Hematopoietic multipotent progenitor cell (in vitro differentiated cells): ENCODE measurements around the gene MAP1A. TPM values are rescaled to one million over a fixed set of nuclear protein-coding genes. Genes with fewer than 3 reads are reported as not detected.

ENCODE experiments used
- DNase-seq, 3 donors: peaks; one replicate each; pipeline ENCODE4 v3.0.0-alpha.2; 2011 to 2015; ENCODE audit warnings: low read depth in 2 of 3, low spot score in 2 of 3
- total RNA-seq: library from RNA; depleted of rRNA; stranded (reverse); fragments of >200 nt; gene quantifications from one replicate; pipeline ENCODE4 v1.2.3, GENCODE V29; 2012

MAP1A gene
- 21.8 TPM for total RNA-seq

DNA sequence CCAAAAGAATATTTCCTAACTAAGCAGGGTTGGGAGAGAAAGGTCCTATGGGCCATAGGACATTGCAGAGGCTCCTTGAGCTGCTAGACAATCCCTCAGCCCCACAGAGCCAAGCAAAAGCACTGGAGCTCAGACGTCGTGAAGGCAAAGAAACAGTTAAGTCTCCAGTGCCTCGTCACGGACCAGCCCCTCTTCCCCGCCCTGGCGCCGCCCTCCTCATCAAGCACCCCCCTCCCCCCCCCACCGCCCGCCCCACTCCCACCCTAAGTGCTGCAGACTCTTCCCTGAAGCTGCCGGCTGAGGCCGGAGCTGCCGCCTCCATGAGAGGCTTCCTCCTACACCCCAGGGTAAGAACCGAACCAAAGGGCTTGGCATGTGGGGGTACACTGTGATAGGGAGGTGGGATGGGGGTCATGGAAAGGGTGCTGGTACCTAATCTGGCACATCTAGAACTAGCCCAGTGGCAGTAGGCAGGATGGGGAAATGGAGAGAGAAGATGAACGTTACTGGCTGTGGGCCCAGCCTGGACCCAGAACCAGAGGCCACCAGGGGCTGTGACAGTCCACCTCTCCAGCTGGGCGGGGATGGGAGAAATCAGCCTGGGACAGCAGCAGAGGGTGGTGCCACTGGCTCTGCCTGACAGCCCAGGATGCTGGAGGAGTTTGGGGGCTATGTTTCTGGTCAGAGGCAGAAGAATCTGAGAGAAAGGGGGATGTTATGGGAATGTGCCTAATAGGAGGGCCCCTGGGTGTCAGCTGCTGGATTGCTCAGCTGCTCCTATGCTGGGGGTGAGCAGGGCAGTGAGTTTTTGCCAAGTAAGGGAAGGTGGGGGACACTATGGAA lies at the start of gene MAP1A:
TSS of gene MAP1A (plus strand) at position 255 of the 843 bp plus-strand sequence. CDS start 3,866 bp downstream, outside the sequence.
- DNase-seq: peak in 2 of 3 donors; percentile 50 to 75

GRCh38 chr15:43469867-43470266 lies 47.5 kb upstream of the MAP1A start:
- no peak for DNase-seq

GRCh38 chr15:43471975-43472374 lies 45.4 kb upstream of the MAP1A start:
- DNase-seq: no peak

DNA sequence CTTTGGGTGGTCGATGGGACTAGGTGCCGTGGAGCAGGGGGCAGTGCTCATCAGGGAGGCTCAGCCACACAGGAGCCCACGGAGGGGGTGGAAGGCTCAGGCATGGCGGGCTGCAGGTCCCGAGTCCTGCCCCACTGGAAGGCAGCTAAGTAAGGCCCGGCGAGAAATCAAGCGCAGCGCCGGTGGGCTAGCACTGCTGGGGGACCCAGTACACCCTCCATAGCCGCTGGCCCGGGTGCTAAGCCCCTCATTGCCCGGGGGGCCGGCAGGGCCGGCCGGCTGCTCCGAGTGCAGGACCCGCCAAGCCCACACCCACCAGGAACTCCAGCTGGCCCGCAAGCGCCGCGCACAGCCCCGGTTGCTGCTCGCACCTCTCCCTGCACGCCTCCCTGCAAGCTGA lies 43.5 kb upstream of the MAP1A start:
- DNase-seq: no peak

DNA sequence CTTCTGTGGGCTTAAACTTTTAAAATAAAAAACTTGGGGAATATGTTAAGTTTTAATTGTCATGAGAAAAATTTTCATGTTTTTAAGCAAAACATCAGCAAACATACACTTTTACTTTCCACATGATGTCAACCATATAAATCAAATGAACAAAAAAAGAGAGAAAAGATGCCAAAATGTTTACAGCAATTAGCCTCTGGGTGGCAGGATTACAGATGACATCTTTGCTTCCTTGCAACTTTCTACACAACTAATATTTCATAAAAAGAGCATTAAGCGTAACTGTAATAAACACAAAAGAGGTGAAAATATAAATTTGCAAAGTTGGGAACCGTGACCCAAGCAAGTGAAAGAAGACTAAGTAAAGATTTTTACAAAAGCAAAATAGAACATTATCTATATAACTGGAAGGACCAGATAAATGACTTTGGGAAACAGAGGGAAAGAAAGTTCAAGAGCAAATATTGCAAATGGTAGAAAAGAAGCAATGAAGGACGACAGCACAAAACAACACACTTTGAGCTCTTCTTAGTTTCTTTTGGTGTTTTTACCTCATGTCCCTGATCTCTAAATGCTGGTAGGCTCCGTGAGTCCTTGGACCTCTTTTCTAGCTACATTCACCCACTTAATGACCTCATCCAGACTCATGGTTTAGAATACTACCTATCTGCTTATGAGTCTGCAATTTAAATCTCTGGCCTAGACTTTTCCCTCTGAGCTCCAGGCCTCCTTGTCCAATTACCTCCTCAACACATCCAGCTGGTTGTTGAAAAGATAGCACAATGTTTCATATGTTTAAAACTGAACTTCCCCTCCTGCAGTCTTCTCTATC lies 33.9 kb upstream of the MAP1A start:
- peak in 2 of 3 donors; percentile 40 to 75 for DNase-seq

GRCh38 chr15:43484455-43484854 lies 33.0 kb upstream of the MAP1A start:
- DNase-seq: no peak

- DNase-seq: no peak
These were observed 30.0 kb upstream of the MAP1A start for GRCh38 chr15:43487271-43487895.

GRCh38 chr15:43488790-43489189 lies 28.6 kb upstream of the MAP1A start:
- DNase-seq: no peak

GRCh38 chr15:43489191-43489590 lies 28.2 kb upstream of the MAP1A start:
- DNase-seq: peak in 2 of 3 donors; percentile 15 to 35

DNA sequence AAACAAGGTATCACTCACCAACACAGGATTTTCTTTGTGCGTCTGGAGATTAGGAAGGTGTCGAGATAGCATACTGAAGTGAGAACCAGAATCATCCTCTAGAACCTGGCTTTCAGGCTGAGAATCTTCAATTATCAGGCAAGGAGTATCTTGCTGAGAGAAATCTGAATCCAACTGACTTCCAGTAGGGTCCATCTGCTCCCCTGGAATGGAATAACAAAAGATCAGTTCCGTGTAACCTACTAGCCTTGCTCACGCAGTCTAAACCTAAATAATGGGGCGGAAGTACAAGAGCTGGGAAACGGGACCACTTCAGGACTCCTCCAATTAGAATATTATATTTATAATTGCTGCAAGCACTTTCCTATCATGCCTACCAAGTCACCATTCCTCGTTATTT lies 25.1 kb upstream of the MAP1A start:
- no peak for DNase-seq

DNA sequence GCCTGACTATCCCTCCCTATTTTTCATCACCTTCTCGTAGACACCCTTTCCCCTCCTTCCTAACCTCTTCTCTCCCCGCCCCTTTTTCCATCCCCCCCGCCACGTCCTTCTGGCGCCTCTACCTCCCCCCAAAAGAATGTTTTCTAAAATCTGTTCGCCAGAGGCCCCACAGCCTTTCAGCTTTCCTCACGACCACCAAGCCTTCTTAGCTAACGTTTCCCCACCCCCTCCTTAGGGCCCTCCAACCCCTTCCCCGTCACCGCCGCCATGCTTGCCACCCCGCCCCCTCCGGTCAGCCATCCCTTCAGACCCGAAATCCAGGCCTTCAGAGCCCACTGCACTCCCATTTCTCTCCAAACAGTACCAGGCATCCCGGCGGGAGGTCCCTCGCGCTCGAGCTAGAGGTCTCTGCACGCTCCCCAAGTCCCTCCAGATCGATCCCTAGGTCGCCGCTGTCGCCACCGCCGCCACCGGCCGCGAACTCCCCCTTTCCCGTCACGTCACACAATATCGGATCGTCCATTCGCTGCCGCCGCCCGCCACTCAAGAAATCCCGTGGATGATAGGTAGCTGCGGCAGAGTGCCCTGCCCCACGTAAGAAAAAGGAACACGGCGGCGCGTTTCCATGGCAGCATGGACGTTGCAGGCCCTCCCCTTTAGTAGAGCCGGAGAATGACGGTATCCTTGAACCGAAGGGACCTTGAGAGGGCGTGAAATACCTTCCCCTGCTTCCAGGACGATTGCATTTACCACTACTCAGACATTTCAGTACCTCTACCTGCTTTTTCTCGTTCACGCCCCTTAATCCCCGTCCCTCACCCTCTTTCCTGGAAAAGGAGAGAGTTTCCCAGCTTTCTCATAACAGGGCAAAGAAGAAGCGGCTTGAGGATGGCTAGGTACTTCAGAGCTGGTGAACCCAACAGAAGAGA lies 24.5 kb upstream of the MAP1A start, which contains the start of gene TP53BP1:
TSS of gene TP53BP1 (minus strand) at position 484 of the 929 bp plus-strand sequence. CDS start at position 371, 113 bp downstream.
- peak; percentile 79 to 97 (median 95) for DNase-seq

DNA sequence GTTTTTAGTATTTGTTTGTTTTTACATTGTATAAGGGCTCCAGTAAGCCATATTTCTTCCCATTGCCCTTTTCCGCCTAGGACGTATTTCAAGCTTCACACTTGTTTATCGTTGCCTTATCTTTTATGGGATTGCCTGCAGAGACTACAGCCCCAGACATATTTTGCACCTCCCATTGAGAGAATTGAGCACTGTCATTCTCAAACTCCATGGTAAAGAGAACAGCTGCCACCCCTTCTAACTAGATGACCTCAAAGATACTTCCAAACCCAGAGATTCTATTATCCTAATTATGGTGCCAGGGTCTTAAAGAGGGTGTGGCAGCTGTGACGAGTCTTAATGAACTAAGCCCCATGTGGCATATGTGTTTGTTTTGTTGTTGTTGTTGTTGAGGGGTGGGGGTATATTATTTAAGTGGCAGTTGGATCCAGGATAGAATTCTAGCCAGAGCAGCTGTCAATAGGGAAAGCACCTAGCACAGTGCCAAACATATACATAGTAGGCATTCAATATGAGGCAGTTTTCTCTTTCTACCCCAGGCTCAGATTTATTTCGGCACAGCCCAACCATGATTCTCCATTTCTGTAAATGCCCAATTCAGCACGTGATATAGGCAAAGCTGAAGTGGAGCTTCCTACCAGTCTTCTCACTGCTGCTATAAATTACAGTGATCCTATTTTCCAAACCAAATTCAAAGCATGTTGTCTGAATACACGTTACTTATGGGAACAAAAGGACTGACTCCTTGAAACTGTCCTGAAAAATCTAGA lies 23.5 kb upstream of the MAP1A start:
- DNase-seq: no peak

- DNase-seq: no peak
These were observed 18.4 kb upstream of the MAP1A start for GRCh38 chr15:43498990-43499389.

GRCh38 chr15:43499635-43500034 lies 17.8 kb upstream of the MAP1A start:
- DNase-seq: no peak

DNA sequence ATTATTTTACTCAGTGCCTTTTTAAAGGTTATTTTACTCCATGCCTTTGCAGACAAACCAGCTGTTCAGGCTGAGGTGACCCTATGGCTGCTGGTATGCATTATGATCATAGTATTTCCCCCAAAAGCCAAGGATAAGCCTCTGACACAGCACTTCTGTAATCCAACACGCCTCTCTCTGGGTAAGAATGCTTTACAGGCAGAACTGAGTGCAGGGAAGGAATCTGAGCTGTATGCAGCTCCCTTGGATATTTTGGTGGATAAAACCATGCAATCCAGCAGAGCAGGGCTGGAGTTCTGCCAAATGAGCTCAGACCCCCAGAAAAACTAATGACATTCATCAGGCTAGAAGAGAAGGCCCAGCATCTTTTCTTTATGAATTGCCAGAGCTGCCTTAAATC lies 11.7 kb upstream of the MAP1A start:
- no peak for DNase-seq

- no peak for DNase-seq
These were observed 9.0 kb upstream of the MAP1A start for GRCh38 chr15:43508421-43508820.

- no peak for DNase-seq
These were observed 8.3 kb upstream of the MAP1A start for GRCh38 chr15:43508991-43509659.

DNA sequence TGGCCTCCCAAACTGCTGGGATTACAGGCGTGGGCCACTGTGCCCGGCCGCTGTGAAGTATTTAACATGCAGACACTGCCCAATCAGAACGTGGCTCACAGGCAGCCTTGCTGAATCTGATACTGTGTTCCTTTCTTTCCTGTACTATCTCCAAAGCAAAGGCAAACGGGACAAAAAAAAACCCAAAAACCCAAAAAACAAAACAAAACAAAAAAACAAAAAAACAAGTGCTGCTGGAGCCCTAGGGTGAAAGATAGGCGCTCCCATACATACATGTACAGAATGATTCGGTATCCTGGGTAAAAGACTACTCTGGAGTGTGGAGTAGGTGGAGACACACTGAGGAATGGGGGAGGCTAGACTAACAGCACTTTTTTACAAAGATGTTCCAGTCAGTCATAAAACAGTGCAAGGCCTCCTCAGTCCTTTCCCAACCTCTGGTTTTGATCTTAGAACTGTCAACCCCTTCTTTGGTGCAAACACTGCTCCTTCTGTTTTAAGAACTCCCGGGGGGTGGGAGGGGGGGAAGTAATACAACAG lies 7.7 kb upstream of the MAP1A start:
- no peak for DNase-seq
